GM12865 (cell line): ENCODE results near the gene GHSR.

ENCODE experiments used
- DNase-seq: peaks from one replicate; pipeline ENCODE4 v3.0.0; 2010; ENCODE audit warnings: low read depth
- H3K4me3 ChIP-seq: 2 replicates; pipeline ENCODE4 v1.5.1; 2011; ENCODE audit warnings: mild to moderate bottlenecking, low read depth, low read length, control low read depth
- CTCF ChIP-seq: IDR thresholded peaks from 2 replicates; pipeline ENCODE4 v1.5.1; 2011; ENCODE audit warnings: low read length, control low read depth, low read depth, inconsistent platforms; ENCODE audit not compliant: insufficient read depth; ENCODE audit errors: missing control alignments

GHSR gene

GRCh38 chr3:172441581-172441980 lies 6.7 kb downstream of the GHSR start:
- no peak overlapping the region for H3K4me3 ChIP-seq
- DNase-seq = no peak
- no peak for TF ChIP-seq CTCF

- no peak overlapping the region for H3K4me3 ChIP-seq
- no peak for DNase-seq
- no peak for TF ChIP-seq CTCF
These were observed 10.1 kb downstream of the GHSR start for GRCh38 chr3:172438186-172438585.

GRCh38 chr3:172437713-172438112 lies 10.5 kb downstream of the GHSR start:
- no peak for TF ChIP-seq CTCF
- no peak for DNase-seq
- no peak overlapping the region for H3K4me3 ChIP-seq

- no peak for TF ChIP-seq CTCF
- no peak overlapping the region for H3K4me3 ChIP-seq
- no peak for DNase-seq
These were observed 32.9 kb downstream of the GHSR start for GRCh38 chr3:172415323-172415722.

- H3K4me3 ChIP-seq = no peak overlapping the region
- no peak for TF ChIP-seq CTCF
- DNase-seq = no peak
These were observed 36.7 kb downstream of the GHSR start for GRCh38 chr3:172411478-172411947.

GRCh38 chr3:172410702-172411477 lies 37.4 kb downstream of the GHSR start:
- no peak for TF ChIP-seq CTCF
- DNase-seq = no peak
- no peak overlapping the region for H3K4me3 ChIP-seq

GRCh38 chr3:172407872-172408271 lies 40.4 kb downstream of the GHSR start:
- DNase-seq = no peak
- no peak for TF ChIP-seq CTCF
- H3K4me3 ChIP-seq = no peak overlapping the region
